A549 (cell line): Measurements from ENCODE around the gene KCNQ1. TPM values are rescaled to one million over a fixed set of nuclear protein-coding genes. Genes with fewer than 3 reads are reported as not detected.

Source experiments
- ATAC-seq, 2 experiments: fragments of 200-7000 bp in 1 of 2; fragments of >200 bp in 1 of 2; cut with Nextera tagmentation in 1 of 2; cut with Tn5 transposase in 1 of 2; 3 replicates each; pipeline versions ENCODE4 v1.8.0 to v1.9.1; 2018 to 2020; ENCODE audit warnings: mild to moderate bottlenecking in 1 of 2, moderate library complexity in 1 of 2
- CTCF ChIA-PET: fragments of 300-600 bp; sonication (Branson Sonifier 250); formaldehyde crosslinking; extraction: SDS; loops from one replicate; lab custom pipeline; 2021; ENCODE audit warnings: antibody characterized with exemption, inconsistent platforms; lab: Yijun Ruan, JAX
- POLR2A ChIA-PET: fragments of 350-600 bp; formaldehyde crosslinking; extraction: SDS; loops from one replicate; lab custom pipeline; 2021; ENCODE audit warnings: antibody characterized with exemption, inconsistent platforms; lab: Yijun Ruan, JAX
- DNase-seq, 2 experiments: peaks; one replicate each; pipeline versions ENCODE4 v3.0.0 to v3.0.0-alpha.2; 2011 to 2016; ENCODE audit warnings: low read depth in 1 of 2, low spot score in 1 of 2
- FAIRE-seq: peaks from 2 replicates; lab custom pipeline; 2011; peaks lifted over from hg19 to GRCh38; lab: Jason Lieb, UNC
- H3K27ac ChIP-seq, 2 experiments: fragments of >200 bp; sonication (Bioruptor Twin); formaldehyde crosslinking; 3 replicates each; pipeline ENCODE4 v1.5.1; 2016 to 2017
- H3K4me1 ChIP-seq: fragments of >200 bp; sonication (Bioruptor Twin); formaldehyde crosslinking; 3 replicates; pipeline ENCODE4 v1.6.1; 2016
- H3K4me2 ChIP-seq: fragments of >200 bp; sonication (Bioruptor Twin); formaldehyde crosslinking; 3 replicates; pipeline ENCODE4 v1.6.1; 2016
- H3K4me3 ChIP-seq: fragments of >200 bp; sonication (Bioruptor Twin); formaldehyde crosslinking; 3 replicates; pipeline ENCODE4 v1.5.1; 2016
- H3K9me3 ChIP-seq: fragments of >200 bp; sonication (Bioruptor Twin); formaldehyde crosslinking; 3 replicates; pipeline ENCODE4 v1.6.1; 2016
- BHLHE40 ChIP-seq: IDR thresholded peaks from 2 replicates; pipeline ENCODE4 v1.6.1; 2012; ENCODE audit warnings: low read depth, low read length, inconsistent platforms
- CEBPB ChIP-seq, 2 experiments: fragments of >200 bp in 1 of 2; sonication (Bioruptor Twin) in 1 of 2; formaldehyde crosslinking in 1 of 2; IDR thresholded peaks; 2 replicates each; pipeline ENCODE4 v1.6.1; 2012 to 2016
- CHD4 ChIP-seq: fragments of 200-600 bp; sonication (generic); IDR thresholded peaks from 2 replicates; pipeline ENCODE4 v1.6.1; 2016; ENCODE audit warnings: antibody characterized with exemption, mild to moderate bottlenecking, borderline replicate concordance
- EP300 ChIP-seq, 2 experiments: fragments of >200 bp; sonication (Bioruptor Twin); formaldehyde crosslinking; IDR thresholded peaks; 2 replicates in 1 of 2; 3 replicates in 1 of 2; pipeline ENCODE4 v1.6.1; 2016 to 2017
- ESRRA ChIP-seq: fragments of 150-350 bp; IDR thresholded peaks from 2 replicates; pipeline ENCODE4 v1.6.1; 2014; ENCODE audit warnings: mild to moderate bottlenecking, low read length, borderline replicate concordance
- HDAC2 ChIP-seq: fragments of 200-600 bp; sonication (generic); IDR thresholded peaks from 2 replicates; pipeline ENCODE4 v1.6.1; 2016
- HOXB13 ChIP-seq: fragments of 250-450 bp; sonication (Bioruptor Pico); IDR thresholded peaks from 2 replicates; pipeline ENCODE4 v1.5.0; 2020; ENCODE audit warnings: low read depth, mild to moderate bottlenecking, moderate library complexity
- HOXB5 ChIP-seq: fragments of 250-450 bp; sonication (Bioruptor Pico); IDR thresholded peaks from 2 replicates; pipeline ENCODE4 v1.5.0; 2020; ENCODE audit warnings: mild to moderate bottlenecking, moderate library complexity
- JUN ChIP-seq, 2 experiments: fragments of >200 bp; sonication (Bioruptor Twin); formaldehyde crosslinking; IDR thresholded peaks; 2 replicates in 1 of 2; 3 replicates in 1 of 2; pipeline ENCODE4 v1.6.1; 2016 to 2017
- KDM5A ChIP-seq: fragments of 200-600 bp; sonication (generic); IDR thresholded peaks from 2 replicates; pipeline ENCODE4 v1.6.1; 2016; ENCODE audit warnings: antibody characterized with exemption, mild to moderate bottlenecking
- MYC ChIP-seq: IDR thresholded peaks from 2 replicates; pipeline ENCODE4 v1.6.1; 2012; ENCODE audit warnings: mild to moderate bottlenecking, inconsistent platforms, low read length, improper control_type of control experiment, borderline replicate concordance
- NPAS2 ChIP-seq: fragments of 250-450 bp; sonication (Bioruptor Pico); IDR thresholded peaks from 2 replicates; pipeline ENCODE4 v1.8.0; 2022; ENCODE audit warnings: mild to moderate bottlenecking, moderate library complexity, borderline replicate concordance
- RNF2 ChIP-seq: fragments of 200-600 bp; sonication (generic); IDR thresholded peaks from 2 replicates; pipeline ENCODE4 v1.6.1; 2016; ENCODE audit warnings: low read depth, mild to moderate bottlenecking, antibody characterized with exemption, moderate library complexity, borderline replicate concordance
- ZFP36 ChIP-seq: fragments of 450-650 bp; IDR thresholded peaks from 2 replicates; pipeline ENCODE4 v1.6.1; 2014; ENCODE audit warnings: borderline replicate concordance; ENCODE audit not compliant: partially characterized antibody
- WGBS: methylation state at CpG from one replicate; pipeline ENCODE4 v1.1.6; 2017; ENCODE audit errors: missing lambda C conversion rate; 5-methylcytosine and 5-hydroxymethylcytosine counted together
- polyA plus RNA-seq, 4 experiments: library from polyadenylated mRNA; depleted of rRNA in 3 of 4; stranded (reverse); fragments of >200 nt; fragmentation: RNase III in 1 of 4; extraction: RNeasy Plus Mini Kit Qiagen cat#74134 plus additional on column Dnase treatment in 1 of 4; gene quantifications; 2 replicates in 3 of 4; 3 replicates in 1 of 4; pipeline ENCODE4 v1.2.3, GENCODE V29; 2011 to 2017
- TF ChIP-seq, protein P1 (sequence below): fragments of 450-650 bp; IDR thresholded peaks from 2 replicates; pipeline ENCODE4 v1.6.1; 2014; ENCODE audit warnings: antibody characterized with exemption
- TF ChIP-seq, protein P2 (sequence below): IDR thresholded peaks from 2 replicates; pipeline ENCODE4 v1.6.1; 2012; ENCODE audit warnings: low read depth, borderline replicate concordance
- TF ChIP-seq, protein P3 (sequence below): fragments of >200 bp; sonication (Bioruptor Twin); formaldehyde crosslinking; IDR thresholded peaks from 3 replicates; pipeline ENCODE4 v1.5.1; 2016
- TF ChIP-seq, protein P4 (sequence below): fragments of 200-600 bp; sonication (generic); IDR thresholded peaks from 2 replicates; pipeline ENCODE4 v1.6.1; 2016; ENCODE audit warnings: antibody characterized with exemption, mild to moderate bottlenecking, moderate library complexity

The KCNQ1 gene
- polyA plus RNA-seq, 2 of the 4 experiments (the other 2 are of a cell fraction), result 0.14 to 0.17 TPM

GRCh38 chr11:2844116-2844842 lies 399.5 kb downstream of the KCNQ1 start:
- CTCF ChIA-PET, result interaction anchor here (0.7 to 1.2 kb wide), 3 partner anchors 11 to 569 kb away, joined by 3 to 4 read pairs (median 3); no protein-coding TSS in a partner anchor
- no peak overlapping the region for H3K27ac ChIP-seq
- H3K9me3 ChIP-seq, result no peaks in the 10 kb centered on the region
- no peak for FAIRE-seq
- TF ChIP-seq BHLHE40, result no peak
- TF ChIP-seq JUN (IDR thresholded peaks at IDR 0.05), result no peak
- TF ChIP-seq CEBPB (IDR thresholded peaks at IDR 0.05), result no peak
- no peak for TF ChIP-seq KDM5A
- TF ChIP-seq HOXB13 (CRISPR knock-in tag), result no peak
- TF ChIP-seq, protein P1, sequence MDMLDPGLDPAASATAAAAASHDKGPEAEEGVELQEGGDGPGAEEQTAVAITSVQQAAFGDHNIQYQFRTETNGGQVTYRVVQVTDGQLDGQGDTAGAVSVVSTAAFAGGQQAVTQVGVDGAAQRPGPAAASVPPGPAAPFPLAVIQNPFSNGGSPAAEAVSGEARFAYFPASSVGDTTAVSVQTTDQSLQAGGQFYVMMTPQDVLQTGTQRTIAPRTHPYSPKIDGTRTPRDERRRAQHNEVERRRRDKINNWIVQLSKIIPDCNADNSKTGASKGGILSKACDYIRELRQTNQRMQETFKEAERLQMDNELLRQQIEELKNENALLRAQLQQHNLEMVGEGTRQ, result no peak
- no peak for TF ChIP-seq HDAC2
- TF ChIP-seq MYC, result no peak
- no peak for TF ChIP-seq NPAS2 (CRISPR knock-in tag)
- TF ChIP-seq, protein P2, sequence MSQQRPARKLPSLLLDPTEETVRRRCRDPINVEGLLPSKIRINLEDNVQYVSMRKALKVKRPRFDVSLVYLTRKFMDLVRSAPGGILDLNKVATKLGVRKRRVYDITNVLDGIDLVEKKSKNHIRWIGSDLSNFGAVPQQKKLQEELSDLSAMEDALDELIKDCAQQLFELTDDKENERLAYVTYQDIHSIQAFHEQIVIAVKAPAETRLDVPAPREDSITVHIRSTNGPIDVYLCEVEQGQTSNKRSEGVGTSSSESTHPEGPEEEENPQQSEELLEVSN, result no peak
- TF ChIP-seq ZFP36, result no peak
- TF ChIP-seq ESRRA, result no peak
- no peak for DNase-seq
- no peak overlapping the region for H3K4me3 ChIP-seq
- H3K4me2 ChIP-seq, result no peak overlapping the region
- 62% methylated on average over 12 of the region's 19 CpGs for WGBS
- POLR2A ChIA-PET, result no interaction called here
- ATAC-seq, result no peak
- no peaks in the 10 kb centered on the region for H3K4me1 ChIP-seq

DNA sequence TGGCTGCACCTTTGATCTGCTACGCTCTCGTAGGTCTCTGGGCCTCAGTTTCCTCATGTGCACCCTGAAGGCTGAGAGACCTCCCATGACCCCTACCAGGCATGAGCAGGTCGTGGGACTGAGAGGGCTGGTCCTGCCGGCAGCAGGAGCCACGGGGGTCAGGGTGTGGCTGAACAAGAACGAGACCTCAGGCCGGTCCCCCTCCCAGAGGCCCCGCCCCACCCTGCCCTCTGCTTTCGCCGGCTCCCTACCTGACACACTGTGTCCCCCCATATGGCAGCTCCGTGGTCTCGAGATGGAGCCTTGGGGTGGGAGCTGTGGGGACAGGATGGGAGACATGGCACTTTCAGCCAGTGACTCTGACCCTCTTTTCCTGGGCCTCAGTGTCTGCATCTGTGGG lies 400.2 kb downstream of the KCNQ1 start:
- DNase-seq, result no peak
- no peak for TF ChIP-seq ZFP36
- TF ChIP-seq EP300 (IDR thresholded peaks at IDR 0.05), result no peak
- TF ChIP-seq RNF2, result no peak
- TF ChIP-seq, protein P3, sequence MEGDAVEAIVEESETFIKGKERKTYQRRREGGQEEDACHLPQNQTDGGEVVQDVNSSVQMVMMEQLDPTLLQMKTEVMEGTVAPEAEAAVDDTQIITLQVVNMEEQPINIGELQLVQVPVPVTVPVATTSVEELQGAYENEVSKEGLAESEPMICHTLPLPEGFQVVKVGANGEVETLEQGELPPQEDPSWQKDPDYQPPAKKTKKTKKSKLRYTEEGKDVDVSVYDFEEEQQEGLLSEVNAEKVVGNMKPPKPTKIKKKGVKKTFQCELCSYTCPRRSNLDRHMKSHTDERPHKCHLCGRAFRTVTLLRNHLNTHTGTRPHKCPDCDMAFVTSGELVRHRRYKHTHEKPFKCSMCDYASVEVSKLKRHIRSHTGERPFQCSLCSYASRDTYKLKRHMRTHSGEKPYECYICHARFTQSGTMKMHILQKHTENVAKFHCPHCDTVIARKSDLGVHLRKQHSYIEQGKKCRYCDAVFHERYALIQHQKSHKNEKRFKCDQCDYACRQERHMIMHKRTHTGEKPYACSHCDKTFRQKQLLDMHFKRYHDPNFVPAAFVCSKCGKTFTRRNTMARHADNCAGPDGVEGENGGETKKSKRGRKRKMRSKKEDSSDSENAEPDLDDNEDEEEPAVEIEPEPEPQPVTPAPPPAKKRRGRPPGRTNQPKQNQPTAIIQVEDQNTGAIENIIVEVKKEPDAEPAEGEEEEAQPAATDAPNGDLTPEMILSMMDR, result no peak
- TF ChIP-seq HOXB5 (CRISPR knock-in tag), result no peak
- TF ChIP-seq, protein P4, sequence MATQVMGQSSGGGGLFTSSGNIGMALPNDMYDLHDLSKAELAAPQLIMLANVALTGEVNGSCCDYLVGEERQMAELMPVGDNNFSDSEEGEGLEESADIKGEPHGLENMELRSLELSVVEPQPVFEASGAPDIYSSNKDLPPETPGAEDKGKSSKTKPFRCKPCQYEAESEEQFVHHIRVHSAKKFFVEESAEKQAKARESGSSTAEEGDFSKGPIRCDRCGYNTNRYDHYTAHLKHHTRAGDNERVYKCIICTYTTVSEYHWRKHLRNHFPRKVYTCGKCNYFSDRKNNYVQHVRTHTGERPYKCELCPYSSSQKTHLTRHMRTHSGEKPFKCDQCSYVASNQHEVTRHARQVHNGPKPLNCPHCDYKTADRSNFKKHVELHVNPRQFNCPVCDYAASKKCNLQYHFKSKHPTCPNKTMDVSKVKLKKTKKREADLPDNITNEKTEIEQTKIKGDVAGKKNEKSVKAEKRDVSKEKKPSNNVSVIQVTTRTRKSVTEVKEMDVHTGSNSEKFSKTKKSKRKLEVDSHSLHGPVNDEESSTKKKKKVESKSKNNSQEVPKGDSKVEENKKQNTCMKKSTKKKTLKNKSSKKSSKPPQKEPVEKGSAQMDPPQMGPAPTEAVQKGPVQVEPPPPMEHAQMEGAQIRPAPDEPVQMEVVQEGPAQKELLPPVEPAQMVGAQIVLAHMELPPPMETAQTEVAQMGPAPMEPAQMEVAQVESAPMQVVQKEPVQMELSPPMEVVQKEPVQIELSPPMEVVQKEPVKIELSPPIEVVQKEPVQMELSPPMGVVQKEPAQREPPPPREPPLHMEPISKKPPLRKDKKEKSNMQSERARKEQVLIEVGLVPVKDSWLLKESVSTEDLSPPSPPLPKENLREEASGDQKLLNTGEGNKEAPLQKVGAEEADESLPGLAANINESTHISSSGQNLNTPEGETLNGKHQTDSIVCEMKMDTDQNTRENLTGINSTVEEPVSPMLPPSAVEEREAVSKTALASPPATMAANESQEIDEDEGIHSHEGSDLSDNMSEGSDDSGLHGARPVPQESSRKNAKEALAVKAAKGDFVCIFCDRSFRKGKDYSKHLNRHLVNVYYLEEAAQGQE, result no peak
- TF ChIP-seq CHD4, result no peak
- TF ChIP-seq, all 56 proteins: peak for 0
- Histone ChIP-seq H3K4me2 (no peak overlapping the region), H3K27ac (no peak overlapping the region), H3K4me3 (no peak overlapping the region), H3K4me1 (no peaks in the 10 kb centered on the region), H3K9me3 (no peaks in the 10 kb centered on the region)
- FAIRE-seq, result no peak
- POLR2A ChIA-PET, result no interaction called here
- 75% methylated on average over 2 of the region's 12 CpGs for WGBS
- no peak for ATAC-seq
- CTCF ChIA-PET, result interaction anchor here (1.1 kb wide), 1 partner anchor 10 kb away, joined by 3 read pairs; no protein-coding TSS in a partner anchor
